DMS114 treated with DMSO at 0.1 percent for 48 hours (cell line): ENCODE results near the gene CD53.
"Not testable (repeated sequence)": the region's sequence is repeated elsewhere in the genome, so short reads cannot be mapped to it uniquely, and the experiment has no call there.

Experiments
- DNase-seq: peaks from one replicate; lab custom pipeline; 2025; ENCODE audit not compliant: unreplicated experiment; lab: John Stamatoyannopoulos, UW

Gene CD53, protein sequence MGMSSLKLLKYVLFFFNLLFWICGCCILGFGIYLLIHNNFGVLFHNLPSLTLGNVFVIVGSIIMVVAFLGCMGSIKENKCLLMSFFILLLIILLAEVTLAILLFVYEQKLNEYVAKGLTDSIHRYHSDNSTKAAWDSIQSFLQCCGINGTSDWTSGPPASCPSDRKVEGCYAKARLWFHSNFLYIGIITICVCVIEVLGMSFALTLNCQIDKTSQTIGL

DNA sequence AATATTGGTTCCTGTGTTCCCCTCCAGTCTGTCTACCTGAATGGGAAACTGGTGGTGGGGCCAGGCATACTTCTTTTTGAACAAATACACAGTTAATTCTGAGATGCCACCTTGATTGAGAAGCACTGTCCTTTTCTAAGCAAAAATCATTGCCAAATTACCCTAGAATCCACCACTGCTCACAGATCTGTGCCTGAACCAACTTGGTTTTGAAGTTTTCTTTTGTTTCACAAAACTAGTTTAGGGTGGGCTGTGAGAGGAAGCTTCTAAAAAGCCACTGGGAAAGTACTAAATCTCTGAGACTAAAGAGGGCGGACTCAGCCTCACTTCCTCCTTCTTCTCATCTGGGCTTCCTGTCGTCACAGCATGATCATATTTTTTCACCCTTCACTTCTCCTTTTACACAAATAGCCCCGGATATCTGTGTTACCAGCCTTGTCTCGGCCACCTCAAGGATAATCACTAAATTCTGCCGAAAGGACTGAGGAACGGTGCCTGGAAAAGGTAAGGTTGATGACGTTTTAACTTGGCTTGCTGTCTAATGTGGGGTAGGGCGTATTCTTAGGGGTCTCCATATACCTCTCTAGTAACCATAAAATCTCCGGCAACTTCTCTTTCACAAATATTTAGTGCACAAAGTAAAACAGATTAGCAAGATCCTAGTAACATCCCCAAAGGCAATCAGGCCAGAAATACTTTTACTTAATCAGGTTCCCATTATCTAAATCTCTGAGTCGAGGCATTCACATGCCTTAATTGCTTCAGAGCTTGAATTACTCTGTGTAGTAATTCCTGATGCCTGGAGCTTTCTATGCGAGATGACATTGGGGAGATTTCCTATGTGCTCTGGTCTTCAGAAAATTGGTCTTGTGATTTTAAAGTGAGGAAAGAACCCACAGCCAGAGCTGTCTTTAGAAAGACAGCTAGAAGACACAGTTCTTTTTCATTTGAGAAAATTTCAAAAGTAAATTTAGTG, at the start of gene CD53:
TSS of gene CD53 (plus strand) at position 404 of the 976 bp plus-strand sequence. CDS start 18,261 bp downstream, outside the sequence.
- no peak for DNase-seq

GRCh38 chr1:110824192-110824591, 48.8 kb upstream of the CD53 start:
- no peak for DNase-seq

GRCh38 chr1:110829955-110830553, 42.9 kb upstream of the CD53 start:
- DNase-seq, result no peak

DNA sequence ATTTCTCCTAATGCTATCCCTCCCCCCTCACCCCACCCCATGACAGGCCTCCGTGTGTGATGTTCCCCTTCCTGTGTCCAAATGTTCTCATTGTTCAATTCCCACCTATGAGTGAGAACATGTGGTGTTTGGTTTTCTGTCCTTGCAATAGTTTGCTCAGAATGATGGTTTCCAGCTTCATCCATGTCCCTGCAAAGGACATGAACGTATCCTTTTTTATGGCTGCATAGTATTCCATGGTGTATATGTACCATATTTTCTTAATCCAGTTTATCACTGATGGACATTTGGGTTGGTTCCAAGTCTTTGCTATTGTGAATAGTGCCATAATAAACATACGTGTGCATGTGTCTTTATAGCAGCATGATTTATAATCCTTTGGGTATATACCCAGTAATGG, 39.2 kb upstream of the CD53 start:
- DNase-seq, result not testable (repeated sequence)

DNA sequence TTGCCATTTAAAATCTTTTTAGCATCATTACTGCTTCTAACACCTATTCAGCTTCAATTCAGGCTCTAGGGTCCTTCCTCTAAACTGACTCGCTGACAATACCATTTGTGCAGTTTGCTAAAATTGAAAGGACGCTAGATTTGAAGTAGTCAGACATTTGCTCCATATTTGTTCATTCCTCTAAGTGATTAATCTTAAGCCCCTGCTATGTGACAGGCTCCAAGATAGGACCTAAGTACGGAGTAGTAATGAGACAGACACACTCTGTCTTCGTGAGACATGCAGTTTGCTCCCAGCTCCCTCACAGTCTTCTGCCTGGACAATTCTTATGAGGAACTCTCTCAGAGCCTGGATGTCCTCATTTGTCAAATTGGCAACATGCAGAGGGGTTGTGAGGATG, 26.1 kb upstream of the CD53 start:
- no peak for DNase-seq

GRCh38 chr1:110850145-110850544, 22.8 kb upstream of the CD53 start:
- no peak for DNase-seq

GRCh38 chr1:110850627-110851026, 22.3 kb upstream of the CD53 start:
- no peak for DNase-seq

DNA sequence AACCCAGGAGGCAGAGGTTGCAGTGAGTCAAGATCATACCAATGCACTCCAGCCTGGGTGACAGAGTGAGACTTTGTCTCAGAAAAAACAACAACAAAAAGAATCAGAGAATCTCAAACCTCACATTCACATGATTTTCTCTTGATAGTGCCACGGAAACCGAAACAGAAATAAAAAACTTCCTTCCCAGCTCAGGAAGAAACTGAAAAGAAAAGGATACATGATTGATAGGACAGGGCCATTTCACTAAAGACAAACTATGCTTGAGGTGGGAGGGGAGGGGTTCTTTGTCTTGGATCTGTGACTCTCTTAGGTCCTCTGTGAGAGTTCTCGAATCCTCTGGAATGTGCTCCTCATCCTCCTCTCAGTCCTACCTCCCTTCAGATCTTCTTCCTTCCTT, 19.8 kb upstream of the CD53 start:
- DNase-seq, result no peak

- DNase-seq, result no peak
Measured at GRCh38 chr1:110856410-110856809, 16.5 kb upstream of the CD53 start.

GRCh38 chr1:110857964-110858948, 14.7 kb upstream of the CD53 start:
- no peak for DNase-seq

- no peak for DNase-seq
Measured at GRCh38 chr1:110859062-110859461, 13.9 kb upstream of the CD53 start.

GRCh38 chr1:110860174-110860573, 12.8 kb upstream of the CD53 start:
- no peak for DNase-seq

DNA sequence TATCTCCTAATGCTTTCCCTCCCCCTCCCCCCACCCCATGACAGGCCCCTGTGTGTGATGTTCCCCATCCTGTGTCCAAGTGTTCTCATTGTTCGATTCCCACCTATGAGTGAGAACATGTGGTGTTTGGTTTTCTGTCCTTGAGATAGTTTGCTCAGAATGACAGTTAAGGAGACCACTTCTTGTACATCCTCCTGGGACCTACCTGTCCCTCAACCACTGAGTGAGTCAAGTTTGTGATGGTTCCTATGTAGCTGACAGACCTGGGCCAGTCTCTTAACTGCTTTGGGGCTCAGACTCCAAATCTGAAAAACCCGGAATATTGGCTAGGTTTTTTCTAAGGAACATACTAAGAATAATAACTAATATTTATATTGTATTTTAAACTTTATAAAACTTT, 12.3 kb upstream of the CD53 start:
- DNase-seq, result not testable (repeated sequence)

DNA sequence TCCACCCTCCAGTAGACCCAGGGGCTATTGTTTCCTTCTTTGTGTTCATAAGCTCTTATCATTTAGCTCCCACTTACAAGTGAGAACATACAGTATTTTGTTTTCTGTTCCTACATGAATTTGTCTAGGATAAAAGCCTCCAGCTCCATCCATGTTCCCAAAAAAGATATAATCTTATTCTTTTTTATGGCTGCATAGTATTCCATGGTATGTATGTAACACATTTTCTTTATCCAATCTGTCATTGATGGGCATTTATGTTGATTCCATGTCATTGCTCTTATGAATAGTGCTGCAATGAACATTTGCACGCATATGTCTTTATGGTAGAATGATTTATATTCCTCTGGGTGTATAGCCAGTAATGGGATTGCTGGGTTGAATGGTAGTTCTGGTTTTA, 11.0 kb upstream of the CD53 start:
- DNase-seq, result not testable (repeated sequence)

- DNase-seq, result no peak
Measured at GRCh38 chr1:110864287-110864686, 8.7 kb upstream of the CD53 start.

DNA sequence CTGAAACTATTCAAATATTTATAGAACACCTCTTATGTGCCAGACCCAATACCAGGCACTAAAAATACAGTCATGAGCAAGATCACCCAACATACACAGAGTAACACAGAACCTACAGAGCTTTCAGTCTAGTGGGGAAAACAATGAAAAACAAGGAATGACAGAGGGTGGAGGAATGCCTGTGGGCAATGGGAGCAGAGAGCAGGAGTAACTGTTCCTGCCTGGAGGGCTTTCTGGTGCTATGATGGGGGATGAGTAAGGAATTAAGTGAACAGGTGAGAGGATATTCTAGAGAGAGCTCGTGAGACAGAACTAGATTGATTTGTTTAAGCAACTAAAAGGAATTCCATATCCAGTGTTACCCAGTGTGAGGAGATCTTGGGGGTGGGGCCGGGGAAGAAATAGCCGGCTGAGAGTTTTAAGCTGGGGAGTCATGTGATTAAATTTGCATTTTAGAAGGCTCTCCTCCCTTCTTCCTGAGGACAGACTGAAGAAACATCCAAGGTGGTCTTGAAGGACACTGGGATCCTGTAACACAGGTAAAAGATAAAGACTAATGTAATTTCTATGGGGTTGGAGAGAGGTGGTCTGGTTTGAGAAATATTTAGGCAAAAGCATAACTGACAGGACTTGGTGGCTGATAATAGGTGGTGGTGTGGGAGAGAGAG, 2.1 kb upstream of the CD53 start:
- DNase-seq, result no peak

DNA sequence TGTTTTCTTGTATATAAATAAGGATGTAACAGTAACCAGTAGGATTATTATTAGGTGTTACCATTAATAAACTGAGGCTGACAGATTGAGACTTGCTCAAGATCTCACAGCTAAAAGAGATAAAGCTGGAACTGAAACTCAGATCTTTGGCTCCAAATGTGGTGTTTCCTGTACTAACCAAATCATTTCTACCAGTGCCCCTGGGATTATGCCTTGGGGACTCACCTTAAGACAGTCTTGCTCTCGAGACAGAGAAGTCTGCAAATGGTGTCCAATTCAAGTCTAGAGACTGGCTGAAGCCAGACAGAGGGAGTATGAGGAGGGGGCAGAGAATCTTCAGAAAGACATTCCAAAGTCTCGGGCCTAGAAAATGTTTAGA, 593 bp upstream of the CD53 start:
- DNase-seq, result no peak

GRCh38 chr1:110873856-110874255, 908 bp downstream of the CD53 start:
- DNase-seq, result no peak

- DNase-seq, result no peak
Measured at GRCh38 chr1:110874324-110875215, 1.6 kb downstream of the CD53 start.
